NCI-H2196 (cell line): ENCODE measurements around the gene MACROD2.
"Not testable (repeated sequence)": the region's sequence is repeated elsewhere in the genome, so short reads cannot be mapped to it uniquely, and the experiment has no call there.

ENCODE experiments used
- DNase-seq: peaks from one replicate; lab custom pipeline; 2025; ENCODE audit not compliant: unreplicated experiment; lab: John Stamatoyannopoulos, UW

MACROD2 gene

GRCh38 chr20:14178952-14179351, 183.6 kb downstream of the MACROD2 start:
- no peak for DNase-seq

DNA sequence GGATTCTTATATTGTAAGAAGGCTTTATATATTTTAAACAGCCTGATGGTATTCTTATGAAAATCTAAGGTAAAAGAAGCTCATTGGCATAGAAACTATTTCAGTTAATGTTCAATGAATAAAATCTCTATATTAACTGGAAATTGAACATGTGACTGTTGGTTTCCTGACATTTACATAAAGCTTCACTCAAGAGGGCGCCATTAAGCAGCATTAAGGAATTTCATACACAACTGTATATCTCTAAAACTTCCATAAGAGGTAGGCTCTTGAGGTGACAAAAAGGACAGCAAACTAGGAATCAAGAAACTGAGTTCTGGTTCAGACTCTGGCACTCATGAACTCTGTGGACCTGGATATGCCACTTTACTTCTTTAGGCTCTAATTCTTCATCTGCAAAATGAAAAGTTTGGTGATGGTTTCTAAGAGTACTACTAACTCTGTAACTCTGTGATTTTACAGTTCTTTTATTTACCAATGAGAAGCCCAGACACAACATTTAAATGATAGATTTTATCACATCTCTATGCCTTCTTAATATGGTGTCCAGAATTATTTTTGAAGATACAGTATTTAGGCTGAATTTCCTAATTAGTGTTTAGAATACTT, 194.6 kb downstream of the MACROD2 start:
- DNase-seq: peak; percentile 8

DNA sequence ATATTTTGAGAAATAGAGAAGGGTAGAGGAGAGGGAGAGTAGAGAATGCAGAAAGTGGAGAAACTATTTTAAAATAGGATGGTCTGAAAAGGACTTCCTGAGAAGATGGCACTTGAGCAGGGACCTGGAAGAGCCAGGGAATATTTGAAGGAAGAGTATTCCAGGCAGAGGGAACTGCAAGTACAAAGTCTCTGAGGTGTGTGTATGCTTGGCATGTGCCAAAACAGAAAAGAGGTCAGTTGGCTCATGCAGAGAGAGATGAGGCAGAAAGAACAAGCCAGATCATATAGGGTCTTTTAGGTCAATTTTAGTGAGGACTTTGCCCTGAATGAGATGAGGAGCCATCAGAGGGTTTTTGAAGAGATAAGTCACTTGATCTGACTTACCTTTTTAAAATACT, 196.2 kb downstream of the MACROD2 start:
- no peak for DNase-seq

DNA sequence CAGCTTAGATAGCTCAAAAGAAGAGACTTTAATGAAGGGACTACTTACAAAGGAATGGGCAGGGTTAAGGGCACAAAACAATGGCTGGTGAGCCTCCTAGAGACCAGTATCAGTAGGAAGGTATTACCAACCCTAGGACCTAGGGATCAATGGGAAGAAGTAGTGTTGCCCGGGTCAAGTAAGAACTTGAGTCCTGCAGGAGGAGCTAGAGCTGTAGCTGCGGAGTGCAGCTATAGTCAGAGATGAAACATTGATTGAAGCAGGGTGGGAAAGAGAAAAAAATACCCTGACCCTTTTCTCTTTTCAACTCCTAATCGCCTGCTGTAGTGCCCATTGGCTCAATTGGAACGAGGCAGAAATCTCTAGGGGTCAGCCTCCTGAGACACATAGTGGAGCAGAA, 198.1 kb downstream of the MACROD2 start:
- no peak for DNase-seq

- DNase-seq: no peak
These were observed 198.6 kb downstream of the MACROD2 start for GRCh38 chr20:14193885-14194284.

DNA sequence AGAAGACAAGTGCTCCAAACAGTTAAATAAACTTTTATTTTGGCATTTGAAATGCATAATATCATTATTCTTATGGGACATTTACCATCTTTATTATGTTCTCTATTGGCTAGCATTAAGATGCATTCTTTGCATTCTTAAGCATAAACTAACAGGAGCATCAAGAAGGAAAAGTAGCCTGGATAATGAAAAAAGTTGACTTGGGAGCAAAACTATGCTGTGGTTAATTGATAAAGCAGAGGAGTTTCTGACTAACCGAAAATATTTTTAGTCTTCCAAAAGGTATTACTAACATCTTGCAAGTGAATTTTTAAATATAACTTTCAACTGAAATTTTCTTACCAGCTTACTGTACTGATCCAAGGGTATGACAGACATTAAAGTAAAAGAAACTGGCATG, 201.8 kb downstream of the MACROD2 start:
- DNase-seq: no peak

GRCh38 chr20:14198416-14198815, 203.1 kb downstream of the MACROD2 start:
- DNase-seq: no peak

DNA sequence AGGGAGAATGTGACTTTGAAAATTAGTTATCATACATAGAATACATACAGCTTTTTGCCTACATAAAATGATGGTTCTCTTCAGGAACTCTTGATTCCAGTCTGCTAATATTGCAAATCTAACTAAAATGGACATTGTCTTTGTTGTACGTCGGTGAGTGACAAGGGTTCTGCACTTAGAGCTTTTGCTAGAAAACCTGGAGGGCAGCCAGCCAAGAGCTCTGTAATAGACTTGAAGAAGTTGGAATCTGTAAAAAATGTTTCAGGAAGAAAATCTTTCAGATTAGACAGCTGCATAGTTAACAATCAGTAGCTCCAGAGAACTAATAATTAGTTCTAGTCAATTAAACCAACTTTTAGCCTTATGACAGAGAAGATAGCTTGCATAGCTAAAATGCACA, 203.8 kb downstream of the MACROD2 start:
- DNase-seq: no peak

- DNase-seq: no peak
These were observed 208.3 kb downstream of the MACROD2 start for GRCh38 chr20:14203657-14204056.

GRCh38 chr20:14207591-14207990, 212.3 kb downstream of the MACROD2 start:
- no peak for DNase-seq

DNA sequence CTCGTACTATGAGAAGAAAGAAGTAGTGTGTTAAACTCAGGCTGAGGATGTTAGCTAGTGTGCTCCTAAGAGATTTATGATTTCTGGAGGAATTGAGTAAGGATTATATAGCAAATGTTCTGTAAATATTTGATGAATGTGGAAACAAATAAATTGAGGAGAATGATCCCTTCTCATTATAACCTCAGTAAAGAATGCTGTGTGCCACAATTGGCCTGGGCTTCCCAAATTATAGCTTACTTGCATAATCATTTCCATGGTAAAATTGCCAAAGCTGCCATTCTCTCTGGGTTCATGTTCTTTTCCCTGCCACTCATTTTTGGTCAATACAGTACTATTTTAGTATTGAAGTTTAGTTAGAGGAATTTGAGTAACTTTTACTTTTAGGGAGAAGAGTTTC, 213.6 kb downstream of the MACROD2 start:
- no peak for DNase-seq

DNA sequence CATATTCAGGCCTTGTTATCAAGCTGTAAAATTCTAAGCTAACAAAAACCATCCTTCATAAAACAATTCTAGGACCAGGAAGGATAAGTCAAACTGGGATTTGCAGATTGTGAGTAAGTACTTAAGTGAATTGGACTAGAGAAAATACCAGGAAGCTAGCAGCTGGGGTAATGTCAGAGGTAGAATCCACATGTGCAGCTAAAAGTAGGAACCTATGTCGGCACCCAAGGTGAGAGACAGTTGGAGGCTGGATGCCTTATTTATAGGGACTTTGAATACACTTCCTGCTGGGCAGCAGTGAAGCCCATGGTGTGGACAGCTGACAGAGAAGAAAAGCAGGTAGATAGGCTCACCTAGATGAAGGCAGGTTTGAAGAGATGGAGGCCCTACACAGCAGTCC, 214.8 kb downstream of the MACROD2 start:
- DNase-seq: no peak

- DNase-seq: no peak
These were observed 218.7 kb downstream of the MACROD2 start for GRCh38 chr20:14214046-14214445.

DNA sequence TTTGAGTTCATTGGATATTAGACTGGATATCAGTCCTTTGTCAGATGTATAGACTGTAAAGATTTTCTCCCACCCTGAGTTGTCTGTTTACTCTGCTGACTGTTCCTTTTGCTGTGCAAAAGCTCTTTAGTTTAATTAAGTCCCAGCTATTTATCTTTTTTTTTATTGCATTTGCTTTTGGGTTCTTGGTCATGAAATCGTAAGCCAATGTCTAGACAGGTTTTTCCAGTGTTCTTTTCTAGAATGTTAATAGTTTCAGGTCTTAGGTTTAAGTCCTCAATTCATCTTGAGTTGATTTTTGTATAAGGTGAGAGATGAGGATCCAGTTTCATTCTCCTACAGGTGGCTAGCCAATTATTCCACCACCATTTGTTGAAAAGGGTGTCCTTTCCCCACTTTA, 220.6 kb downstream of the MACROD2 start:
- DNase-seq: not testable (repeated sequence)

DNA sequence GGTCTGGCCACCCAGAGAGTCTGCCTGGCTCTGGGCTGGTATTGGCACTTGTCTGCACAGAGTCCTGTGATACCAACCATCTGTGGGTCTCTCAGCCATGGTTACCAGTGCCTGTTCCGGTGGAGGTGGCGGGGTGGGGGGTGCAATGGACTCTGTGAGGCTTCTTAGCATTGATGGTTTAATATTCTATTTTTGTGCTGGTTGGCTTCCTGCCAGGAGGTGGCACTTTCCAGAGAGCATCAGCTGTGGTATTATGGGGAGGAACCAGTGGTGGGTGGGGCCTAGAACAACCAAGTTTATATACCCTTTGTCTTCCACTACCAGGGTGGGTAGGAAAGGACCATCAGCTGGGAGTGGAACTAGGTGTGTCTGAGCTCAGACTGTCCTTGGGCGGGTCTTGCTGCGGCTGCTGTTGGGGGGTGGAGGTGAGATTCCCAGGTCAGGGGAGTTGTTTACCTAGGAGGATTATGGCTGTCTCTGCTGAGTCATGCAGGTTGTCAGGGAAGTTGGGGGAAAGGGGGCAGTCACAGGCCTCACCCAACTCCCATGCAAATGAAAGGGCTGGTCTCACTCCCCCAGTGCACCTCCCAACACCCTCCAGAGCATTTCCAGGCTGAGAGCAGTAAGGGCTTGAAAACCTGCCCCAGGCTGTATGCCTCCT, 224.6 kb downstream of the MACROD2 start:
- no peak for DNase-seq

- DNase-seq: no peak
These were observed 225.7 kb downstream of the MACROD2 start for GRCh38 chr20:14220986-14221385.

DNA sequence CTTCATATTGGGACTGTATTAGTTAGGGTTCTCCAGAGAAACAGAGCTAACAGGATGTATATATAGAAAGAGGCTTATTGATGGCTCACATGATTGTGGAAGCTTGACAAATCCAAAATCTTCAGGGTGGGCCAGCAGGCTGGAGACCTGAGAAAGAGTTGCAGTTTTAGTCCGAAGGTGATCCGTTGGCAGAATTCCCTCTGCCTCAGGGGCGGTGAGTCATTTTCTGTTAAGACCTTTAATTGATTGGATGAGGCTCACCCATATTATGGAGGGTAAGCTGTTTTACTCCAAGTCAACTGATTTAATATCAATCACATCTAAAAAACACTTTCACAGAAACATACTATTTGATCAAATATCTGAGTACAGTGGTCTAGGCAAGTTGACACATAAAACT, 228.5 kb downstream of the MACROD2 start:
- DNase-seq: no peak

- DNase-seq: not testable (repeated sequence)
These were observed 231.0 kb downstream of the MACROD2 start for GRCh38 chr20:14226051-14227049.

DNA sequence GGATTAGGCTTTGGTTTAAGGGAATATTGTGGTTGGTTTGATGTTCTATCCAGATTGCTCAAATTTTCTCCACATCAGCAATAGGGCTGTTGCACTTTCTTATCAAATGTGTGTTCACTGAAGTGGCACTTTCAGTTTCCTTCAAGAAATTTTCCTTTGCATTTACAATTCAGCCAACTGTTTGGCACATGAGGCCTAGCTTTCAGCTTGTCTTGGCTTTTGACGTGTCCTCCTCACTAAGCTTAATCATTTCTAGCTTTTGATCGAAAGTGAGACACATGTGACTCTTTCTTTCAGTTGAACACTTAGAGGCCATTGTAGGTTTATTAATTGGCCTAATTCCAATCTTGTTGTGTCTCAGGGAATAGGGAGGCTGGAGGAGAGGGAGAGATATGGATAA, 237.3 kb downstream of the MACROD2 start:
- DNase-seq: no peak

DNA sequence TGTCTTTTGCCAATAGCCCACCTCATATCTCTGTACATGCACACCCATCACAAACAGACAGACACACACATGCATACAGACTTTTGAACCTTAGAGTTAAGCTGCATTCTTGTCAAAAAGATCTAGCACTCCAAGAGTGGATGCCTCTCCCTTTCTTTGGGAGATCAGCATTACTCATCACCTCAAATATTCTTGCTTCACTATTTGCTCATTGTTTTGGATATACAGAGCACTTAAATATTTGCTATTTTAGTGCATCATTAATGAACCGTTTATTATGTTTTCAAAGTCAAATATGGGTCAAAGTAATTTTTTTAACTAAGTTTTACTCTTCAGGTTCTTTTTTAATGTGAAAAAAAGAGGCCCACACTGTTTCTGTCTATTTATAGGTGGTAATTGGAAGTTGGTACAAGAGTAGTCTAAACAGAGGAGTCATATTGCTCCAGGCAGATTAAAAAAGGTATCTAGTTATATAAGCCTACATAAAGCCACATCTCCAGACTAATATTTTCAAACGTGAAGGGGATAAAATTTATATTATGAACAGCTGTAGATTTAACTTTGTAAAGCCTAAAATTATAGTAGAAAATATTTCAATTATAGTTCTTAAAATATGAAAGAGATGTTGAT, 239.5 kb downstream of the MACROD2 start:
- DNase-seq: no peak

DNA sequence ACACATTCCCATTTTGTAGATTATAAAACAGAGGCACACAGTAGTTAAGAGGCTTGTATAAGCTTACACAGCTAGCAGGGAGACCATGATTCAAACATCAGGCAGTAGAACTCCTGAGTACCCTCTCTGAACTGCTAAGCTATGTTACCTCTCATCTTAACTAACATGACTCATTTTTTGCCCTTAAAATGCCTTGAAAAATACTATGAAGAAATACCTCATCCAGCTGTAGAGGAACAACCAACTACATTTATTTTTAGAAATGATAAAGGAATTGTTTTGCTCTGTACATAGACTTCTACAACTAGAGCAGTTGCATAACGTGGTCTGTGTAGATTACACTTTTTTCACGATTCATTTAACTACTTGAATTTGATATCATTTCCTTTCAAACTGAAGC, 240.0 kb downstream of the MACROD2 start:
- no peak for DNase-seq
